ENCODE data around the gene STAM.

Gene STAM

DNA sequence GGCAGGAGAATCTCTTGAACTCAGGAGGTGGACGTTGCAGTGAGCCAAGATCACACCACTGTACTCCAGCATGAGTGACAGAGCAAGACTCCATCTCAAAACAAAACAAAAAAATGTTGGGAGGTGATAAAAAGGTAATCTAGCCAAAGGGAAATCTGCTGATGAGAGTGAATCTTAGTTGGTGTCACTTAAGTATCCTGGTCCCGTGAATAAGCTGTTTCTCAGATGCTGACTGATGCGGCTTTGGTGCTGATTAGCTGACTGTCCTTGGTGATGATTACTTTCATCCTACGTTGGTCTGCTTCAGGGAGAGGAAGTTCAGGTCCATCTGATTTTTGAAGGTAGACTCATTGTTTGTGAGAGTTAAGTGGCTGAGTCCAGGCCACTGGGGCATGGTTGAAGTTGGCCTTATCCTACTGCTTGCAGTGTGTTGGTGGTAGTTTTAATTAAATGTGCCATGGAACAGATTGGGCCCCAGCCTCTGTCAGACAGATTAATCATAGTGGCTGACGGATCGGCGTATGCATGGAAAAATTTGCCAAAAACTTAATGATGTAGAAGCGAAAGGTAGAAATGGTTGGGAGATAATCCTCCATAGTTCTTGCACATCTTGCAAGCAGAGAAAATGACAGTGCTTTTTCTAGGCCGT, 90.6 kb downstream of the STAM start:
- H3K4me3 ChIP-seq (ENCODE audit: low read depth, low read length), result no peak overlapping the region
- POLR2A ChIA-PET, result no interaction called here
- CTCF ChIA-PET, result interaction anchor here (0.6 to 1.5 kb wide), 3 partner anchors 40 to 907 kb away, joined by 3 read pairs; no protein-coding TSS in a partner anchor
- no peaks in the 10 kb centered on the region for H3K36me3 ChIP-seq (ENCODE audit: control insufficient read depth in 2 of 2, insufficient read depth in 1 of 2, low read length in 2 of 2)
- H3K27ac ChIP-seq (ENCODE audit: extremely low read depth, low read depth, low read length), result no peak overlapping the region
- no peaks in the 10 kb centered on the region for H3K9me3 ChIP-seq (ENCODE audit: control insufficient read depth, insufficient read depth, low read depth, low read length)
- H3K4me1 ChIP-seq (ENCODE audit: control insufficient read depth, insufficient read depth, low read length), result no peaks in the 10 kb centered on the region
- TF ChIP-seq ZNF324 (tag by site-specific recombination; IDR thresholded peaks at IDR 0.05) (no peak), EGR2 (tag by site-specific recombination; IDR thresholded peaks at IDR 0.05; ENCODE audit: low read depth) (no peak), ZSCAN16 (tag by site-specific recombination; IDR thresholded peaks at IDR 0.05) (no peak), ZFP41 (tag by site-specific recombination; IDR thresholded peaks at IDR 0.05; ENCODE audit: borderline replicate concordance) (no peak), ZNF138 (tag by site-specific recombination; IDR thresholded peaks at IDR 0.05; ENCODE audit: borderline replicate concordance) (no peak), ZNF37A (tag by site-specific recombination; IDR thresholded peaks at IDR 0.05) (no peak), ZNF335 (tag by site-specific recombination; conservative IDR thresholded peaks at IDR 0.05) (no peak), ZNF426 (tag by site-specific recombination; IDR thresholded peaks at IDR 0.05) (no peak), KLF16 (tag by site-specific recombination; IDR thresholded peaks at IDR 0.05) (no peak)
- TF ChIP-seq, protein P1, sequence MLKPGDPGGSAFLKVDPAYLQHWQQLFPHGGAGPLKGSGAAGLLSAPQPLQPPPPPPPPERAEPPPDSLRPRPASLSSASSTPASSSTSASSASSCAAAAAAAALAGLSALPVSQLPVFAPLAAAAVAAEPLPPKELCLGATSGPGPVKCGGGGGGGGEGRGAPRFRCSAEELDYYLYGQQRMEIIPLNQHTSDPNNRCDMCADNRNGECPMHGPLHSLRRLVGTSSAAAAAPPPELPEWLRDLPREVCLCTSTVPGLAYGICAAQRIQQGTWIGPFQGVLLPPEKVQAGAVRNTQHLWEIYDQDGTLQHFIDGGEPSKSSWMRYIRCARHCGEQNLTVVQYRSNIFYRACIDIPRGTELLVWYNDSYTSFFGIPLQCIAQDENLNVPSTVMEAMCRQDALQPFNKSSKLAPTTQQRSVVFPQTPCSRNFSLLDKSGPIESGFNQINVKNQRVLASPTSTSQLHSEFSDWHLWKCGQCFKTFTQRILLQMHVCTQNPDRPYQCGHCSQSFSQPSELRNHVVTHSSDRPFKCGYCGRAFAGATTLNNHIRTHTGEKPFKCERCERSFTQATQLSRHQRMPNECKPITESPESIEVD (tag by site-specific recombination; IDR thresholded peaks at IDR 0.05), result no peak
- TF ChIP-seq, protein P2, sequence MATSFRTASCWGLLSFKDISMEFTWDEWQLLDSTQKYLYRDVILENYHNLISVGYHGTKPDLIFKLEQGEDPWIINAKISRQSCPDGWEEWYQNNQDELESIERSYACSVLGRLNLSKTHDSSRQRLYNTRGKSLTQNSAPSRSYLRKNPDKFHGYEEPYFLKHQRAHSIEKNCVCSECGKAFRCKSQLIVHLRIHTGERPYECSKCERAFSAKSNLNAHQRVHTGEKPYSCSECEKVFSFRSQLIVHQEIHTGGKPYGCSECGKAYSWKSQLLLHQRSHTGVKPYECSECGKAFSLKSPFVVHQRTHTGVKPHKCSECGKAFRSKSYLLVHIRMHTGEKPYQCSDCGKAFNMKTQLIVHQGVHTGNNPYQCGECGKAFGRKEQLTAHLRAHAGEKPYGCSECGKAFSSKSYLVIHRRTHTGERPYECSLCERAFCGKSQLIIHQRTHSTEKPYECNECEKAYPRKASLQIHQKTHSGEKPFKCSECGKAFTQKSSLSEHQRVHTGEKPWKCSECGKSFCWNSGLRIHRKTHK (tag by site-specific recombination; IDR thresholded peaks at IDR 0.05), result no peak

DNA sequence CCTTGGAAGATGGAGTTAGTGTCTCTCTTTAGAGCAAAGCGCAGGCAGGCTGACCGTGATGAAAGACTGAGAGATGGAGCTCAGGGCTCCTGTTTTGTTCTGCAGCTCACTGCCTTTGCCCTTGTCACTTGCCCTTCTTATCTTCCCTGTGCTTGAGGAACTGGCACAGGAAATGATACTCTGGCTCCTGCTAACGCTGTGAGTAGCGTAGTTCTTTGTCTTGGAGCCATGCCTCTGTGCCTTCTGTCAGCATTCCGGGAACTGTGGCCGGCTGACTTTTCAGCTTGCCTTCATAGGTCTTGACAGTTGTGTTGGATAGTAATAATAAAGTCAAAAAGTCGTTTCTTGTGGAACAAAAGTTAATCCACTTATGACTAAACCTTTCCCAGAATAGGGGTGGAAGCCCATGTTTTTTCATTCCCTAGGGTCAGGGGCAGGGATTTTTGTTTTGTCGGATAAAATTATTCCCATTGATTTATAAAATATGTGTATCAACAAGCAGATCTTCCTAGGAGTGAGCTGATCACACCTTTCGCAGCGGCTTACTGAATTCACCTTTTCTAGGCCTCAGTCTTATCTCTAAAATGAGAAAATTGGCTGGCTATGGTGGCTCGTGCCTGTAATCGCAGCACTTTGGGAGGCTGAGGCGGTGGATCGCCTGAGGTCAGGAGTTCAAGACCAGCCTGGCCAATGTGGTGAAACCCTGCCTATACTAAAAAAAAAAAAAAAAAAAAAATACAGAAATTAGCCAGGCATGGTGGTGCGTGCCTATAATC, 91.4 kb downstream of the STAM start:
- CTCF ChIA-PET, result interaction anchor here (0.6 to 1.5 kb wide), 2 partner anchors 39 to 907 kb away, joined by 3 read pairs; no protein-coding TSS in a partner anchor
- no peak overlapping the region for H3K27ac ChIP-seq (ENCODE audit: extremely low read depth, low read depth, low read length)
- H3K4me1 ChIP-seq (ENCODE audit: control insufficient read depth, insufficient read depth, low read length), result no peaks in the 10 kb centered on the region
- no peak overlapping the region for H3K4me3 ChIP-seq (ENCODE audit: low read depth, low read length)
- POLR2A ChIA-PET, result no interaction called here
- no peaks in the 10 kb centered on the region for H3K9me3 ChIP-seq (ENCODE audit: control insufficient read depth, insufficient read depth, low read depth, low read length)
- no peaks in the 10 kb centered on the region for H3K36me3 ChIP-seq (ENCODE audit: control insufficient read depth in 2 of 2, insufficient read depth in 1 of 2, low read length in 2 of 2)
- TF ChIP-seq ZNF621 (tag by site-specific recombination; IDR thresholded peaks at IDR 0.05) (no peak), ZBTB17 (tag by site-specific recombination; IDR thresholded peaks at IDR 0.05) (no peak), ZNF132 (tag by site-specific recombination; IDR thresholded peaks at IDR 0.05; ENCODE audit: borderline replicate concordance) (no peak), ZNF416 (tag by site-specific recombination; IDR thresholded peaks at IDR 0.05) (no peak), KLF8 (tag by site-specific recombination; IDR thresholded peaks at IDR 0.05) (no peak), IKZF3 (tag by site-specific recombination; IDR thresholded peaks at IDR 0.05) (no peak)
- TF ChIP-seq, protein P3, sequence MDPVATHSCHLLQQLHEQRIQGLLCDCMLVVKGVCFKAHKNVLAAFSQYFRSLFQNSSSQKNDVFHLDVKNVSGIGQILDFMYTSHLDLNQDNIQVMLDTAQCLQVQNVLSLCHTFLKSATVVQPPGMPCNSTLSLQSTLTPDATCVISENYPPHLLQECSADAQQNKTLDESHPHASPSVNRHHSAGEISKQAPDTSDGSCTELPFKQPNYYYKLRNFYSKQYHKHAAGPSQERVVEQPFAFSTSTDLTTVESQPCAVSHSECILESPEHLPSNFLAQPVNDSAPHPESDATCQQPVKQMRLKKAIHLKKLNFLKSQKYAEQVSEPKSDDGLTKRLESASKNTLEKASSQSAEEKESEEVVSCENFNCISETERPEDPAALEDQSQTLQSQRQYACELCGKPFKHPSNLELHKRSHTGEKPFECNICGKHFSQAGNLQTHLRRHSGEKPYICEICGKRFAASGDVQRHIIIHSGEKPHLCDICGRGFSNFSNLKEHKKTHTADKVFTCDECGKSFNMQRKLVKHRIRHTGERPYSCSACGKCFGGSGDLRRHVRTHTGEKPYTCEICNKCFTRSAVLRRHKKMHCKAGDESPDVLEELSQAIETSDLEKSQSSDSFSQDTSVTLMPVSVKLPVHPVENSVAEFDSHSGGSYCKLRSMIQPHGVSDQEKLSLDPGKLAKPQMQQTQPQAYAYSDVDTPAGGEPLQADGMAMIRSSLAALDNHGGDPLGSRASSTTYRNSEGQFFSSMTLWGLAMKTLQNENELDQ (tag by site-specific recombination; IDR thresholded peaks at IDR 0.05; ENCODE audit: low read depth), result no peak
- TF ChIP-seq, protein P4, sequence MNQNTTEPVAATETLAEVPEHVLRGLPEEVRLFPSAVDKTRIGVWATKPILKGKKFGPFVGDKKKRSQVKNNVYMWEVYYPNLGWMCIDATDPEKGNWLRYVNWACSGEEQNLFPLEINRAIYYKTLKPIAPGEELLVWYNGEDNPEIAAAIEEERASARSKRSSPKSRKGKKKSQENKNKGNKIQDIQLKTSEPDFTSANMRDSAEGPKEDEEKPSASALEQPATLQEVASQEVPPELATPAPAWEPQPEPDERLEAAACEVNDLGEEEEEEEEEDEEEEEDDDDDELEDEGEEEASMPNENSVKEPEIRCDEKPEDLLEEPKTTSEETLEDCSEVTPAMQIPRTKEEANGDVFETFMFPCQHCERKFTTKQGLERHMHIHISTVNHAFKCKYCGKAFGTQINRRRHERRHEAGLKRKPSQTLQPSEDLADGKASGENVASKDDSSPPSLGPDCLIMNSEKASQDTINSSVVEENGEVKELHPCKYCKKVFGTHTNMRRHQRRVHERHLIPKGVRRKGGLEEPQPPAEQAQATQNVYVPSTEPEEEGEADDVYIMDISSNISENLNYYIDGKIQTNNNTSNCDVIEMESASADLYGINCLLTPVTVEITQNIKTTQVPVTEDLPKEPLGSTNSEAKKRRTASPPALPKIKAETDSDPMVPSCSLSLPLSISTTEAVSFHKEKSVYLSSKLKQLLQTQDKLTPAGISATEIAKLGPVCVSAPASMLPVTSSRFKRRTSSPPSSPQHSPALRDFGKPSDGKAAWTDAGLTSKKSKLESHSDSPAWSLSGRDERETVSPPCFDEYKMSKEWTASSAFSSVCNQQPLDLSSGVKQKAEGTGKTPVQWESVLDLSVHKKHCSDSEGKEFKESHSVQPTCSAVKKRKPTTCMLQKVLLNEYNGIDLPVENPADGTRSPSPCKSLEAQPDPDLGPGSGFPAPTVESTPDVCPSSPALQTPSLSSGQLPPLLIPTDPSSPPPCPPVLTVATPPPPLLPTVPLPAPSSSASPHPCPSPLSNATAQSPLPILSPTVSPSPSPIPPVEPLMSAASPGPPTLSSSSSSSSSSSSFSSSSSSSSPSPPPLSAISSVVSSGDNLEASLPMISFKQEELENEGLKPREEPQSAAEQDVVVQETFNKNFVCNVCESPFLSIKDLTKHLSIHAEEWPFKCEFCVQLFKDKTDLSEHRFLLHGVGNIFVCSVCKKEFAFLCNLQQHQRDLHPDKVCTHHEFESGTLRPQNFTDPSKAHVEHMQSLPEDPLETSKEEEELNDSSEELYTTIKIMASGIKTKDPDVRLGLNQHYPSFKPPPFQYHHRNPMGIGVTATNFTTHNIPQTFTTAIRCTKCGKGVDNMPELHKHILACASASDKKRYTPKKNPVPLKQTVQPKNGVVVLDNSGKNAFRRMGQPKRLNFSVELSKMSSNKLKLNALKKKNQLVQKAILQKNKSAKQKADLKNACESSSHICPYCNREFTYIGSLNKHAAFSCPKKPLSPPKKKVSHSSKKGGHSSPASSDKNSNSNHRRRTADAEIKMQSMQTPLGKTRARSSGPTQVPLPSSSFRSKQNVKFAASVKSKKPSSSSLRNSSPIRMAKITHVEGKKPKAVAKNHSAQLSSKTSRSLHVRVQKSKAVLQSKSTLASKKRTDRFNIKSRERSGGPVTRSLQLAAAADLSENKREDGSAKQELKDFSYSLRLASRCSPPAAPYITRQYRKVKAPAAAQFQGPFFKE (tag by site-specific recombination; IDR thresholded peaks at IDR 0.05; ENCODE audit: borderline replicate concordance), result no peak
- TF ChIP-seq, protein P5, sequence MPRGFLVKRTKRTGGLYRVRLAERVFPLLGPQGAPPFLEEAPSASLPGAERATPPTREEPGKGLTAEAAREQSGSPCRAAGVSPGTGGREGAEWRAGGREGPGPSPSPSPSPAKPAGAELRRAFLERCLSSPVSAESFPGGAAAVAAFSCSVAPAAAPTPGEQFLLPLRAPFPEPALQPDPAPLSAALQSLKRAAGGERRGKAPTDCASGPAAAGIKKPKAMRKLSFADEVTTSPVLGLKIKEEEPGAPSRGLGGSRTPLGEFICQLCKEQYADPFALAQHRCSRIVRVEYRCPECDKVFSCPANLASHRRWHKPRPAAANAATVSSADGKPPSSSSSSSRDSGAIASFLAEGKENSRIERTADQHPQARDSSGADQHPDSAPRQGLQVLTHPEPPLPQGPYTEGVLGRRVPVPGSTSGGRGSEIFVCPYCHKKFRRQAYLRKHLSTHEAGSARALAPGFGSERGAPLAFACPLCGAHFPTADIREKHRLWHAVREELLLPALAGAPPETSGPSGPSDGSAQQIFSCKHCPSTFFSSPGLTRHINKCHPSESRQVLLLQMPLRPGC (tag by site-specific recombination; IDR thresholded peaks at IDR 0.05), result no peak
